Esophagus muscularis mucosa (tissue), 4 donors: ENCODE data around the gene CCDC148.

Experiments
- CTCF ChIP-seq, 3 experiments: fragments of 200-600 bp in 2 of 3; fragments of 450-650 bp in 1 of 3; sonication (generic) in 2 of 3; IDR thresholded peaks; one replicate each; pipeline ENCODE4 v1.5.1; 2017 to 2019; ENCODE audit warnings: antibody characterized with exemption in 3 of 3, mild to moderate bottlenecking in 2 of 3, moderate library complexity in 1 of 3
- EP300 ChIP-seq: sonication (generic); formaldehyde crosslinking; IDR thresholded peaks from one replicate; pipeline ENCODE4 v1.6.1; 2017; ENCODE audit warnings: antibody characterized with exemption
- POLR2A ChIP-seq: fragments of 450-650 bp; IDR thresholded peaks from one replicate; pipeline ENCODE4 v1.6.1; 2017; ENCODE audit warnings: antibody characterized with exemption, moderate library complexity, mild to moderate bottlenecking, low read depth
- POLR2AphosphoS5 ChIP-seq, 2 donors: sonication (generic); formaldehyde crosslinking; IDR thresholded peaks; one replicate each; pipeline ENCODE4 v1.6.1; 2017; ENCODE audit warnings: antibody characterized with exemption in 2 of 2

- TF ChIP-seq EP300, result no peak
- TF ChIP-seq CTCF (IDR thresholded peaks at IDR 0.05), result no peak
- TF ChIP-seq POLR2A, result no peak
- no peak for TF ChIP-seq POLR2AphosphoS5 (IDR thresholded peaks at IDR 0.05)
Measured at GRCh38 chr2:158499383-158499782, 42.8 kb upstream of the CCDC148 start.
